Mucosa of descending colon (tissue), 3 donors: ENCODE measurements around the gene AADAT. TPM values are rescaled to one million over a fixed set of nuclear protein-coding genes. Genes with fewer than 3 reads are reported as not detected.
"Not testable (repeated sequence)": the region's sequence is repeated elsewhere in the genome, so short reads cannot be mapped to it uniquely, and the experiment has no call there.

Experiments
- ATAC-seq: fragments of 200-7000 bp; cut with Tn5 transposase; one replicate; pipeline ENCODE4 v1.9.1; 2020; ENCODE audit warnings: mild to moderate bottlenecking, moderate library complexity
- DNase-seq, 3 donors: peaks; one replicate each; pipeline ENCODE4 v3.0.0-alpha.2; 2020
- H3K36me3 ChIP-seq: fragments of 200-600 bp; one replicate; pipeline ENCODE4 v1.8.0; 2021; ENCODE audit warnings: low read depth, mild to moderate bottlenecking
- H3K4me1 ChIP-seq: fragments of 200-600 bp; one replicate; pipeline ENCODE4 v1.8.0; 2021; ENCODE audit warnings: low read depth, mild to moderate bottlenecking
- H3K4me3 ChIP-seq: fragments of 200-600 bp; one replicate; pipeline ENCODE4 v1.8.0; 2021; ENCODE audit warnings: mild to moderate bottlenecking
- H3K9me3 ChIP-seq: fragments of 200-600 bp; one replicate; pipeline ENCODE4 v1.8.0; 2021; ENCODE audit warnings: mild to moderate bottlenecking
- intact Hi-C, 2 donors: fragments of 100-400 bp; cut with DNase I in 1 of 2; cut with micrococcal nuclease in 1 of 2; formaldehyde crosslinking; loops; one replicate each; pipeline versions ENCODE4 v1.11.0 to v1.11.1; 2022; cut with DNase I, micrococcal nuclease
- total RNA-seq, 3 donors: library from RNA; stranded (reverse); fragmentation: NEBNext Ultra II Directional in 2 of 3; extraction: Animal tissue kit (Norgen Biotek cat#: 25700) in 2 of 3; gene quantifications; one replicate each; pipeline versions ENCODE4 v1.2.1 to v1.2.4, GENCODE V29; 2021 to 2023
- TF ChIP-seq, protein P1 (sequence below): fragments of 200-600 bp; IDR thresholded peaks from one replicate; pipeline ENCODE4 v1.8.0; 2022; ENCODE audit warnings: antibody characterized with exemption, mild to moderate bottlenecking
- donor health status: DM: no; HTN: no; CAD: no; lungs with moderate emphysema.
- donor health status: DM: no; HTN: no; CAD: no.
- donor health status: DM: no; HTN: yes; CAD: no.

AADAT gene
- total RNA-seq, 3 donors from 2014 or later: 3.2 to 5.5 (median 4.9) TPM

DNA sequence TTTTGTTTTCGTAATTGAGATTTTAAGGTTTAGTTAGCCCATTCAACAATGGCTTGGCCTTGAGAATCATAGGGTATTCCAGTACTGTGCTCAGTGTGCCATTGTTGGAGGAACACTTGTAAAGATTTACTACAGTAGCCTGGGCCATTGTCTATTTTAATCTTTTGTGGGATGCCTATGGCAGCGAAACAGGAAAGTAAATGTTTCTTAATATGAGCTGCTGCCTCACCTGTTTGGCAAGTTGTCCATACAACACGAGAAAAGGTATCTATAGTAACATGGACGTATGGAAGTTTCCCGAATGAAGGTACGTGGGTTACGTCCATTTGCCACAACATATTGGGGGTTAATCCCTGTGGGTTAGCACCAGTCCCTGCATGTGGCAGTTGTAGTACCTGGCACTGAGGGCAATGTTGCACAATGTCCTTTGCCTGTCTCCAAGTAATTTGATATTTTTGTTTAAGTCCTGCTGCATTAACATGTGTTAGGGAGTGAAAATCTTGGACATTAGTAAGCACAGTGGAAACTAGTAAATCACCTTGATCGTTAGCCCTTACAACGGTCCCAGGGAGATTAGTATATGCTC is 38.6 kb upstream of the AADAT start:
- DNase-seq (no peak), ATAC-seq (no peak)
- Histone ChIP-seq H3K4me3 (no peak overlapping the region), H3K4me1 (no peaks in the 10 kb centered on the region), H3K9me3 (peaks cover 11% of the 10 kb centered on the region), H3K36me3 (no peaks in the 10 kb centered on the region)
- intact Hi-C loops: no loop called here
- TF ChIP-seq, protein P1, sequence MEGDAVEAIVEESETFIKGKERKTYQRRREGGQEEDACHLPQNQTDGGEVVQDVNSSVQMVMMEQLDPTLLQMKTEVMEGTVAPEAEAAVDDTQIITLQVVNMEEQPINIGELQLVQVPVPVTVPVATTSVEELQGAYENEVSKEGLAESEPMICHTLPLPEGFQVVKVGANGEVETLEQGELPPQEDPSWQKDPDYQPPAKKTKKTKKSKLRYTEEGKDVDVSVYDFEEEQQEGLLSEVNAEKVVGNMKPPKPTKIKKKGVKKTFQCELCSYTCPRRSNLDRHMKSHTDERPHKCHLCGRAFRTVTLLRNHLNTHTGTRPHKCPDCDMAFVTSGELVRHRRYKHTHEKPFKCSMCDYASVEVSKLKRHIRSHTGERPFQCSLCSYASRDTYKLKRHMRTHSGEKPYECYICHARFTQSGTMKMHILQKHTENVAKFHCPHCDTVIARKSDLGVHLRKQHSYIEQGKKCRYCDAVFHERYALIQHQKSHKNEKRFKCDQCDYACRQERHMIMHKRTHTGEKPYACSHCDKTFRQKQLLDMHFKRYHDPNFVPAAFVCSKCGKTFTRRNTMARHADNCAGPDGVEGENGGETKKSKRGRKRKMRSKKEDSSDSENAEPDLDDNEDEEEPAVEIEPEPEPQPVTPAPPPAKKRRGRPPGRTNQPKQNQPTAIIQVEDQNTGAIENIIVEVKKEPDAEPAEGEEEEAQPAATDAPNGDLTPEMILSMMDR: no peak

DNA sequence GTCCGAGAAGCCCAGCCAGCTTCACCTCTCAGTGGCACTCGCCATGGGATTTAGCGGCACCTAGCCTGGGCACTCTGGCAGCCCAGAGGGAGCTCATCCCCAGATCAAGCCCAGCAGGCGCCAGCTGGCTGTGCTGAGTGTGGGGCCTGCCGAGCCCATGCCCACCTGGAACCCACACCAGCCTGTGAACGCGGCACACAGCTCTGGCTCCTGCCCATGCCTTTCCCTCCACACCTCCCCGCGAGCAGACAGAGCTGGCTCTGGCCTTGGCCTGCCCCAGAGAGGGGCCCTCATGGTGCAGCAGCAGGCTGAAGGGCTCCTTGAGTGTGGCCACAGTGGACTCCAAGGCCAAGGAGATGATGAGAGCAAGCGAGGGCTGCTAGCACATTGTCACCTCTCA is 38.0 kb upstream of the AADAT start:
- H3K4me3 ChIP-seq: no peak overlapping the region
- no peaks in the 10 kb centered on the region for H3K4me1 ChIP-seq
- H3K9me3 ChIP-seq: peaks cover 6% of the 10 kb centered on the region
- ATAC-seq (no peak), DNase-seq (no peak)
- no peaks in the 10 kb centered on the region for H3K36me3 ChIP-seq
- intact Hi-C loops: no loop called here
- TF ChIP-seq, protein P1: no peak

DNA sequence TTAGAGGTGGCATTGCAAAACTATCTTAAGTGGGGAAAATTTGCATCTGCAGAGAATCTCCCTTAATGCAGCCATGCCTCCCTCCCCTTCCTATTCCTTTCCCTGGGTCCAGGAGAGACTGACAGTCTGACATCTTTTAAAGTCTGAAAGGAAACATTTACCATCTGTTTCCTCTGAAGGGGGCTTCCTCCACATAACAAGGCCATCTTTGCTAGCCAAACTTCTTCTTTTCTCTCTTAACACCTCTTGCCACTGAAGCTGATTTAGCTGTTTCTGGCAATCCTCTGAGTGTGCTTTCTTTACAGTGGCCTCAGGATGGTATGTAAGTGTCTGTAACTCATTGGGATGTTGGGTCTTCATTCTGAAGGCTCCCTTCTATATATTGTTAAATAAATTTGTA is 34.6 kb upstream of the AADAT start:
- no peaks in the 10 kb centered on the region for H3K9me3 ChIP-seq
- ATAC-seq (no peak), DNase-seq (no peak)
- intact Hi-C loops: no loop called here
- H3K4me1 ChIP-seq: no peaks in the 10 kb centered on the region
- TF ChIP-seq, protein P1: no peak
- no peaks in the 10 kb centered on the region for H3K36me3 ChIP-seq
- no peak overlapping the region for H3K4me3 ChIP-seq

DNA sequence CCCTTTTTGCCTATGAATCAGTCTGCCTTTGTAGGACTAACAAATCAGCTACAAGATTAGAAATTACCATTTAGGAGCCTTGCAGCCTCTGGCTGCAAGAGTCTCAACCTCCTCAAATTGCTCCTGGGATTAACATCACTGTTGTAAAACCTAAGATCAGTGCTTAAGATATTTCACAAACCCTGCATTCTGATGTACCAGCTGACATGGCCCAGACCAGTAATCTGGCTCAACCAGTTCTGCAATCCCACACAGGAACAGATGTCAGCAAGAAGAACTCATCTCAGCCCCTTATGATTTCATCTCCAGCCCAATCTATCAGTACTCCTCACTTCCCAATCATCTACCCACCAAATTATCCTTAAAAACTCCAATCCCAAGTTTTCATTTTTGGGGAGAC is 32.5 kb upstream of the AADAT start:
- no peaks in the 10 kb centered on the region for H3K4me1 ChIP-seq

DNA sequence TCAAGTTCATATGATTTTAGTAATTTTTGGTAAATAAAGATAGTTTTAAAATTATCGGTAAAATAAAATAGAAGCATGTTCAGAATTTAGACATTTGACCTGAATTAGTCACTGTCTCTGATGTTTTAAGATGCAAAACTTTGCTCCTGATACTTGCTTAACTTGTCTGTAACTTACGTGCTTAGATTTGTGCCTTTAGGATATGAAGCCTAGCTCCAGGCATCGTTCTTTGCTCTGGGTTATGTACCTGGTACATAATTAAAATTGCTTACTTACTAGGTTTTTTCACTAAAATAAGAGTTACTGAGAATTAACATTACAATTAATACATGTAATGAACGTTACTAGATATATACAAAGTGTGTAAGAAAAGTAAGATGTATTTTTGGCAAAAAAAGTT is 24.9 kb upstream of the AADAT start:
- Histone ChIP-seq H3K4me3 (no peak overlapping the region), H3K36me3 (no peaks in the 10 kb centered on the region), H3K4me1 (no peaks in the 10 kb centered on the region), H3K9me3 (no peaks in the 10 kb centered on the region)
- intact Hi-C loops: no loop called here
- TF ChIP-seq, protein P1: no peak
- ATAC-seq: no peak
- DNase-seq: no peak

More for the DNA sequence above, 32.5 kb upstream of the AADAT start:
- Histone ChIP-seq H3K9me3 (no peaks in the 10 kb centered on the region), H3K4me3 (no peak overlapping the region), H3K36me3 (no peaks in the 10 kb centered on the region)
- TF ChIP-seq, protein P1: no peak
- intact Hi-C loops: no loop called here
- ATAC-seq (no peak), DNase-seq (no peak)

DNA sequence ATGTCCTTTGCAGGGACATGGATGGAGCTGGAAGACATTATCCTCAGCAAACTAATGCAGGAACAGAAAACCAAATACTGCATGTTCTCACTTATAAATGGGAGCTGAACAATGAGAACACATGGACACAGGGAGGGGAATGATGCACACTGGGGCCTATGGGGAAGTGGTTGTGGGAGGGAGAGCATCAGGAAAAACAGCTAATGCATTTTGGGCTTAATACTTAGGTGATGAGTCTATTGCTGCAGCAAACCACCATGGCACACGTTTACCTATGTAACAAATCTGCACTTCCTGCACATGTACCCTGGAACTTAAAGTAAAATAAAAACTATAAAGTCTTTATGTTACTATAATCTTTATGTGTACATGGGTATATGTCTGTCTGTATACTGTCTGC is 24.4 kb upstream of the AADAT start:
- ATAC-seq, H3K4me1 ChIP-seq, H3K9me3 ChIP-seq, intact Hi-C loops, H3K4me3 ChIP-seq, H3K36me3 ChIP-seq, DNase-seq: not testable (repeated sequence)
